ENCODE results near the gene ABCA13.

- TF ChIP-seq CTCF (IDR thresholded peaks at IDR 0.05): no peak
- no peak for TF ChIP-seq EP300 (IDR thresholded peaks at IDR 0.05)
- no peak for TF ChIP-seq POLR2A (IDR thresholded peaks at IDR 0.05)
These were observed 189.3 kb downstream of the ABCA13 start for GRCh38 chr7:48360574-48360973.

All from gastroesophageal sphincter (tissue), 3 donors.